NCI-H1436 treated with DMSO at 0.1 percent for 48 hours (cell line): Measurements from ENCODE around the gene DLAT.
"Not testable (repeated sequence)": the region's sequence is repeated elsewhere in the genome, so short reads cannot be mapped to it uniquely, and the experiment has no call there.

Source experiments
- DNase-seq: peaks from one replicate; lab custom pipeline; 2025; lab: John Stamatoyannopoulos, UW

The DLAT gene

GRCh38 chr11:112024773-112025678 is at the start of gene DLAT:
TSS of gene DLAT (plus strand) at chr11:112025408. CDS start at chr11:112025473, 65 bp downstream.
- DNase-seq: peak; percentile 3

- DNase-seq: no peak
Measured at GRCh38 chr11:111976119-111976766, 49.0 kb upstream of the DLAT start.

- no peak for DNase-seq
Measured at GRCh38 chr11:111976767-111977145, 48.5 kb upstream of the DLAT start.

- no peak for DNase-seq
Measured at GRCh38 chr11:111977146-111978027, 47.8 kb upstream of the DLAT start.

- no peak for DNase-seq
Measured at GRCh38 chr11:111978028-111978771, 47.0 kb upstream of the DLAT start.

GRCh38 chr11:111980062-111980461 is 45.1 kb upstream of the DLAT start:
- DNase-seq: no peak

GRCh38 chr11:111981270-111981669 is 43.9 kb upstream of the DLAT start:
- no peak for DNase-seq

GRCh38 chr11:111982019-111982464 is 43.2 kb upstream of the DLAT start:
- DNase-seq: no peak

- no peak for DNase-seq
Measured at GRCh38 chr11:111982541-111983186, 42.5 kb upstream of the DLAT start.

- DNase-seq: no peak
Measured at GRCh38 chr11:111983187-111983986, 41.8 kb upstream of the DLAT start.

GRCh38 chr11:111986589-111986988 is 38.6 kb upstream of the DLAT start:
- DNase-seq: no peak

GRCh38 chr11:111990381-111990780 is 34.8 kb upstream of the DLAT start:
- no peak for DNase-seq

- DNase-seq: no peak
Measured at GRCh38 chr11:111992206-111992855, 32.9 kb upstream of the DLAT start.

- no peak for DNase-seq
Measured at GRCh38 chr11:111996129-111996528, 29.1 kb upstream of the DLAT start.

GRCh38 chr11:111996669-111997068 is 28.5 kb upstream of the DLAT start:
- DNase-seq: not testable (repeated sequence)

- DNase-seq: no peak
Measured at GRCh38 chr11:111999111-111999510, 26.1 kb upstream of the DLAT start.

GRCh38 chr11:112000703-112001102 is 24.5 kb upstream of the DLAT start:
- DNase-seq: no peak

- DNase-seq: no peak
Measured at GRCh38 chr11:112002491-112003216, 22.6 kb upstream of the DLAT start.

GRCh38 chr11:112004389-112004788 is 20.8 kb upstream of the DLAT start:
- no peak for DNase-seq
